Measurements from ENCODE around the gene PMM1.
"Not testable (repeated sequence)": the region's sequence is repeated elsewhere in the genome, so short reads cannot be mapped to it uniquely, and the experiment has no call there.

Gene PMM1

GRCh38 chr22:41596776-41597634 lies 7.4 kb upstream of the PMM1 start:
- no peak for DNase-seq

- no peak for DNase-seq
These were observed 6.1 kb upstream of the PMM1 start for GRCh38 chr22:41595703-41596102.

GRCh38 chr22:41593336-41593960 lies 3.8 kb upstream of the PMM1 start:
- DNase-seq = not testable (repeated sequence)

- no peak for DNase-seq
These were observed 2.3 kb downstream of the PMM1 start for GRCh38 chr22:41587347-41587723.

GRCh38 chr22:41585898-41586297 lies 3.7 kb downstream of the PMM1 start:
- no peak for DNase-seq

GRCh38 chr22:41584881-41585280 lies 4.8 kb downstream of the PMM1 start:
- no peak for DNase-seq

GRCh38 chr22:41582694-41583093 lies 6.9 kb downstream of the PMM1 start:
- no peak for DNase-seq

GRCh38 chr22:41579997-41580355 lies 9.7 kb downstream of the PMM1 start:
- DNase-seq = no peak

GRCh38 chr22:41579297-41579996 lies 10.2 kb downstream of the PMM1 start:
- DNase-seq = no peak

- DNase-seq = no peak
These were observed 10.8 kb downstream of the PMM1 start for GRCh38 chr22:41578818-41579217.

- no peak for DNase-seq
These were observed 11.5 kb downstream of the PMM1 start for GRCh38 chr22:41578114-41578513.

- no peak for DNase-seq
These were observed 12.8 kb downstream of the PMM1 start for GRCh38 chr22:41576877-41577276.

GRCh38 chr22:41575533-41575932 lies 14.1 kb downstream of the PMM1 start:
- no peak for DNase-seq

GRCh38 chr22:41574847-41575381 lies 14.7 kb downstream of the PMM1 start:
- no peak for DNase-seq

- no peak for DNase-seq
These were observed 16.0 kb downstream of the PMM1 start for GRCh38 chr22:41573677-41574076.

GRCh38 chr22:41572305-41572704 lies 17.3 kb downstream of the PMM1 start:
- DNase-seq = not testable (repeated sequence)

- DNase-seq = no peak
These were observed 17.9 kb downstream of the PMM1 start for GRCh38 chr22:41571786-41572185.

- no peak for DNase-seq
These were observed 19.4 kb downstream of the PMM1 start for GRCh38 chr22:41570221-41570620.

- DNase-seq = no peak
These were observed 20.8 kb downstream of the PMM1 start for GRCh38 chr22:41568811-41569210.

- DNase-seq = no peak
These were observed 22.2 kb downstream of the PMM1 start for GRCh38 chr22:41567512-41567768.

GRCh38 chr22:41565403-41566054 lies 24.1 kb downstream of the PMM1 start:
- no peak for DNase-seq

GRCh38 chr22:41564563-41564962 lies 25.1 kb downstream of the PMM1 start:
- no peak for DNase-seq

- DNase-seq = no peak
These were observed 26.5 kb downstream of the PMM1 start for GRCh38 chr22:41563051-41563711.
